Measurements from ENCODE around the gene ALG9.

DNA sequence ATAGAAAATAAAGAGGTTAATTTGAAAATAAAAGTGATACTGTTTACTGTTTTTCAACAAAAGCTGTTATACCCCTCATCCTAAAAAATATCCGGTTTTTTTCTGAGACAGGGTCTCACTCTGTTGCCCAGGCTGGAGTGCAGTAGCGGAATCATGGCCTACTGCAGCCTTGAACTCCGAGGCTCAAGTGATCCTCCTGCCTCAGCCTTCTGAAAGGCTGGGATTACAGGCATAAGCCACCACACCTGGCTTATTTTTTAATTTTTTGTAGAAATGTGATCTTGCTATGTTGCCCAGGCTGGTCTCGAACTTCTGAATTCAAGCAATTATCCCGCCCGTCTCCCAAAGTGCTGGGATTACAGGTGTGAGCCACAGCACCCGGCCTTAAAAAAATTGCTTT, 35.7 kb downstream of the ALG9 start:
- no peak for TF ChIP-seq EP300 (IDR thresholded peaks at IDR 0.05)
- TF ChIP-seq, protein P1, sequence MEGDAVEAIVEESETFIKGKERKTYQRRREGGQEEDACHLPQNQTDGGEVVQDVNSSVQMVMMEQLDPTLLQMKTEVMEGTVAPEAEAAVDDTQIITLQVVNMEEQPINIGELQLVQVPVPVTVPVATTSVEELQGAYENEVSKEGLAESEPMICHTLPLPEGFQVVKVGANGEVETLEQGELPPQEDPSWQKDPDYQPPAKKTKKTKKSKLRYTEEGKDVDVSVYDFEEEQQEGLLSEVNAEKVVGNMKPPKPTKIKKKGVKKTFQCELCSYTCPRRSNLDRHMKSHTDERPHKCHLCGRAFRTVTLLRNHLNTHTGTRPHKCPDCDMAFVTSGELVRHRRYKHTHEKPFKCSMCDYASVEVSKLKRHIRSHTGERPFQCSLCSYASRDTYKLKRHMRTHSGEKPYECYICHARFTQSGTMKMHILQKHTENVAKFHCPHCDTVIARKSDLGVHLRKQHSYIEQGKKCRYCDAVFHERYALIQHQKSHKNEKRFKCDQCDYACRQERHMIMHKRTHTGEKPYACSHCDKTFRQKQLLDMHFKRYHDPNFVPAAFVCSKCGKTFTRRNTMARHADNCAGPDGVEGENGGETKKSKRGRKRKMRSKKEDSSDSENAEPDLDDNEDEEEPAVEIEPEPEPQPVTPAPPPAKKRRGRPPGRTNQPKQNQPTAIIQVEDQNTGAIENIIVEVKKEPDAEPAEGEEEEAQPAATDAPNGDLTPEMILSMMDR (IDR thresholded peaks at IDR 0.05) = no peak

Measured in tibial nerve (tissue), 4 donors.